Hematopoietic multipotent progenitor cell treated with erythropoietin and hydrocortisone succinate and interleukin-3 and kit ligand, for 4 days (in vitro differentiated cells): ENCODE measurements around the gene VTI1A.

ENCODE experiments used
- DNase-seq: peaks from one replicate; pipeline ENCODE4 v3.0.0-alpha.2; 2015

Gene VTI1A

DNA sequence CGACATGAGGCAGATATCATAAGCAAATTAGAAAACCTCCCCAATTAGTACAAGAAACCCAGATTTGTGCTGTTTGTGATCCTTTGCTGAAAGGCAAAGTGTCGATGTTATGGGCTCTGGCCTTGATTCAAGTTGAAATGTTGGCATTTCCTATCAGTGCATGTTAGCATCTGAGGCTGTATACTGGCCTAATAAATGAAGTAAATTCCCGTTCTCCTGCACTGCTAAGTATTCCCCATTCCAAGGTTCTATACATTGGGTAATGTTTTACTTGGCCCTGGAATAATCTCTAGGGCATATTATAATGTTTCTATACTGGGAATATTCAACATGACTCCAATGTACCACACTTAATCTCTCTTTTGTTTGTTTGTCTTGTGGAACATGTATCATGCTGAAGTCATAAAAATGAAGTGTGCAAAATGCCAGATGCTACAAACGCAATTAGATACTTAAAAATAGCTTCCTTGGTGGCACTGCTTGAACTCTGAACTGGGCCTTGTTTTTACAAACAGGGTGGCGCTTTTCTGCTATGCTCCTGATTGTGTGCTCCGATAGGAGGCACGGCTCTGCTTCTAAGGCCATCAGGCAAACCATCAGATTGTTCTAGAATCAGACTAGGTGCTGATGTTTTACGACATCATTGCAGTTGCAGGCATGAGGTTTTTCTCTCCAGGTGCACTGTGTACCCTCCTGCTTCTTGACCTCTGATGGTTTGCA lies 346.3 kb downstream of the VTI1A start:
- DNase-seq = no peak

DNA sequence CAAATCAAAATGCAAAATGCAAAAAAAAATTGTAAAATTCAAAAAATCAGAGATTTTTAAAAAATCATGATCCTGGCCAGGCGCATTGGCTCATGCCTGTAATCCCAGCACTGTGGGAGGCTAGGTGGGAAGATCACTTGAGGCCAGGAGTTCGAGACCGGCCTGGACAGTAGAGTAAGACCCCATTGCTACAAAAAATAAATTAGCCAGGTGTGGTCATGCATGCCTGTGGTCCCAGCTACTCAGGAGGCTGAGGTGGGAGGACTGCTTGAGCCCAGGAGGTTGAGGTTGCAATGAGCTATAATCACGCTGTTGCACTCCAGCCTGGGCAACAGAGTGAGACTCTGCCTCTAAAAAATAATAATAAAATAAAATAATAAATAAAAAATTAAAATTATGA lies 347.2 kb downstream of the VTI1A start:
- DNase-seq = no peak

DNA sequence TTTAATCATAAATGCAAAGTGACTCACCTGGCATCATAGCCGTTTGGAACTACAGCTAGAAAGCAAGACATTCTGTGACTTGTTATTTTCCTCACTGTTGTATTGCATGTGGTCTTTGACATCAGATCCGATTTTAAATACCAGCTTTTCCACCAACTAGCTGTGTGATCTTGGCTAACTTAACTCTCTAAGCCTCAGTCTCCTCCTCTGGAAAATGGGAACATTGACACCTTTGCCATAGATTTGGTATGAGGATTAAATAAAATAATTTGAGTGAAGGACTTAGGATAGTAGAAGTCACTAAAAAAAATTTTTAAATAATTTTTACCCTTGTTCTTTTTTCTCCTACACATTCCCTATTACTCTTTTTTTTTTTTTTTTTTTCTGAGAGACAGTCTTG lies 348.1 kb downstream of the VTI1A start:
- no peak for DNase-seq

DNA sequence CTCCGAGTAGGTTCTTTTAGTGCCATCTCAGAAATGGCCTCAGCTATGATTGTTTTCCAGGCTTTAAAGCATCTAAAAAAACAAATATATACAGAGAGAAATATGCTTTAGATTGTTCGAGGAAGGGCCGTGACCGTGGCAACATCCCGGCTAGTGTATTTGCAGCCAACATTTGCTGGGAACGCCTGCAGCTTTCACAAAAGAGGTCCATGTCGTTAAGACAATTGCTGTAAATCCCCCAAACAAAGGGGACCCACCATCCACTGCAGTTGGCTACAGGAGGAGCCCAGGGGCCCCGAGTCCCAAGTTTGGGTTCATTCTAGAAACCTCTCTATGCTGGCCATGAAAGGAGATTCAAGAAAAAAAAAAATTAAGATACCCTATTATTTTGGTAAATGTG lies 350.2 kb downstream of the VTI1A start:
- DNase-seq = no peak

DNA sequence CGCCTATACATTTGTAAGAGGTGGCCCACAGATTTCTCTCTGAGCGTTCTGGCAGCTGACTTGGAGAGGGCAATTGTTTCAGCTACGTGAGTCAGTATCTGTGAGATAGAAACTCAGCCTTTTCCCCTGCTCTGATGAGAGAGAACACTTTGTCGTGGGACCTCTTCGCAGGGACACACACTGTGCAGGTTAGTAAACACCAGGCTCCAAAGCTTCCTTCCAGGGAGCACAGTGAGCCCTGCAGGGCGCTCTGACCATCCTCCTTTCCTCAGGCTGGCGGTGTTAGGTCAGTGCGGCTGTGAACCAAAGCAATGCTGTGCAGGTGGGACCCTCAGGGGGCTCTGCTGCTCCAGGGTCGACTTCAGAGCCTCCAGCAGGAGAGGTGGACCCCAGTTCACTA lies 350.8 kb downstream of the VTI1A start:
- DNase-seq = no peak

DNA sequence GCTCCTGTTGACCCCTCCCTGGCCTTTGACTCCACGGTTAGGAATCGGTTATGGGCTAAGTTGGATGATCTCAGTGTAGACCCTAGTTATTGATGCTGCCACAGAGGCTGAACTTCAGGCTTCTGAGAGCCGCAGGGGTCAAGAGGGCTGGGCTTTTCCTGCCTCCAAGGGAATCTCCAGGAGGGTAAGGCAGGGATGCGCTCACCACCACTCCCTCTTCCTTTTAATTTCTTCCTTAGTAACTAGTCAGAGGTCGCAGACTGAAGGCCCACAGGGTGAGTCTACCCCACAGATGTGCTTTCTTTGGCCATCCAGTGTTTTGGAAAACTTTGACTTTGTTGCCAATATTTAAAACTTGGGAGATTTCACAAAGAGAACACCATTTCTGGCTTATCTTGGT lies 352.0 kb downstream of the VTI1A start:
- DNase-seq = no peak

DNA sequence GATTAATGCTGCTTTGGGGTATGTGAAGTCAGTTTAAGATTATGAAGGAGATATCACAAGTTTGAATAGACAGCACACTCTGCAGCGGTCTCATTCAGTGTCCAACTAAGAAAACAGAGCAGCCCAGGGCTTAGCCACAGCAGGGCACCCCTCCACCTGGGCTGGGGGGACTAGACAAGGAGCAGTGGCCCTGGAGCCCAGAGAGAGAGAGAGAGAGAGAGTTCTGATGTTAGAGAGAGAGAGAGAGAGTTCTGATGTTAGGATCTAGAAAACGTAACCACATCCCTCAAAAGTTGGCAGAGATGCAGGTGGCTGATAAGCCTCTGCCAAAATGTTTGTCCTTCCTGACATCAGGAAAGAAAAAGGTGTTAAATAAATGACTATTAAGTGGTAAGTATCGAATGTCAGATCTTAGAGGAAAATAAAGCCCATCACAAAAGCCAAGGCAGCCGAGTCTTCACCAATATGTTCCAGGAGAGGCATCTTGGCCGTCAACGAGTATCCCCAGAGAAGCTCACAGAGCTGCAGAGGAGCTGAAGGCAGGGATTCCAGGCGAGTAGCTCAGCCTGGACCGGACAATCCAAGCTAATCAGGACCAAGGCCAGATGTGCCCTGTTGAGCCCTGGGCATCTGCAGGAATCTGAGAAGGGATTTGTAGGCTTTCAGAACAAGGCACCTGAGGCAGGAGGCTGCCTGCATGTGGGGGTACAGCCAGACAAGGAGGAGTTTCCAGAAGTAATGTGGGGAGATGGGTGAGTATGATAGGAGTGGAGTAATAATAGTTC lies 352.9 kb downstream of the VTI1A start:
- DNase-seq = no peak

DNA sequence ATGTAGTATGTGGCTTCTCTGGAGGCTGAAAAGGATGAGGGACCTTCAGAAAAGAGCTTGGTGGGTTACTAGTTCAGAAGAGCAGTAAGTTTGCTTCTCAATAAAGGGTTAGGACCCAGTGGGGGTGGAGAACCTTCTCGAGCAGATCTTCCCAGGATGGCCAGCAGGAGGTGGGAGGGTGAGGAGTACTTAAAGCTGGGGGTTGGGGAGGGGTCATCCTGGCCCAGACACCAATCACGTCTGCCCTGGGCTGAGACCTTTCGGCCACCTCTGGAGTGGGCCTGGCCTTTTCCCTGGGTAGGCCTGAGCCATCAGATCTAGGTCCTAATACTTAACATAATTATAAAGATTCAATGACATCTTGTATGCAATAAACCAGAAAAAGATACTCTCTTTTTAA lies 354.0 kb downstream of the VTI1A start:
- peak; percentile 6 for DNase-seq

DNA sequence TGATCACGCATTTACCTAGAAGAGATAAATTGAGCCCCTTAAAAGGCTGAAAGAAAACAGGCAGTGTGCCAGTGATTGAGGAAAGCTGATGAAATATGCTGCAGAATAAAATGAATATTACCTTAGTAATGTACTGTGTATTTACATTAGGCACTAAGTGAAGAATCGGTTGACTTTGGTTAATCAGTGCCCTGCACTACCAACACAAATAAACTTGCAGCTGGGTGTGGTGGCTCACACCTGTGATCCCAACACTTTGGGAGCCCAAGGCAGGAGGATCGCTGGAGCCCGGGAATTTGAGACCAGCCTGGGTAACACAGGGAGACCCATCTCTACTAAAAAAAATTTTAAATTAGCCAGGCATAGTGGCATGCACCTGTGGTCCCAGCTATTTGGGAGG lies 354.7 kb downstream of the VTI1A start:
- no peak for DNase-seq

DNA sequence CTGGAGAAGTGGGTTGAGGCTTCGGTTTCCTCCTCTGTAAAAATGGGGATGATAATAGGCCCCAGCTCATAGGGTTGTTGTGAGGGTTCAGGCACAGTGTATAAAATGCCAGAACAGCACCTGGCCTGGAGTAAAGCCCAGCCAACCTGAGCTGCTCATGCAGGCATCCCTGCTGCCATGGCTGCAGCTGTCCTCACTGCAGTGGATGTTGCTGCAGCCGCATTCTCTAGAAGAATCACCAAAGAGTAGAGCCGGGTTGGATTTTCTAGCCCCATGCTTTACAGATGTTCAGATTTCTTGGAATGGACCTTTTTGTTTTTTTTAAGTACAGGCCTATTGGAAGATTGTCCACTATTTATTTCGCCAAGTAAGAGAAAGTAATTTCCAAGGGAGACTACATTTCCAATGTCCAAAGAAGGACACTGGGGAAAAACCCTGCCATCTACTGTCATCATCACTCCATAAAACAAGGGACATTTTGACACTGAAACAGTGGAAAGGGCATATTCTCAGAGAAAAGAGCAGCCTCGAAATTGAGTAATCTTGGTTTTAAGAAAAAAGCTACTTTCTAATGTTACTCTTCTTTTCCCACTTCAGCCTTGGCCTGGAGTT lies 355.5 kb downstream of the VTI1A start:
- no peak for DNase-seq

DNA sequence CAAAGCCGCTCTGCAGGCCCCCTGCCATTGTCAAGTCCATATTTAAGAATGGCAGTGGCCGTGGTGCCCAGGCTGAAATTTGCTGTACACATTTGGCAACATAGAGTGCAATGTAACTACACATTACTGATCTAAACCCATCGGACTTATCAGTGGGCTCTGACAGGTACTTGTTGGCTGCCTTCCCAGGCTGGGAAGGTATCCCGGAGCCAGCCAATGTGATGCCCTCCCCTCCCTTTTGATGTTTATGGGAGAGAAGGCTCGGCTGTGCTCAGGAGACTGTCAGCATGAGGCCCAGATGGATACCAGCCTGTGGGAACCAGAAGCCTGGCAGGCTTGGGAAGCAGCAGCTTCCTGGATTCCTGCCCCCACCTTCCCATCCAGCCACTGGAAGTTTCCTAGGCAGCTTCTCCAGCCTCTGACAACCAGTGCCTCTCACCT lies 357.0 kb downstream of the VTI1A start:
- no peak for DNase-seq

DNA sequence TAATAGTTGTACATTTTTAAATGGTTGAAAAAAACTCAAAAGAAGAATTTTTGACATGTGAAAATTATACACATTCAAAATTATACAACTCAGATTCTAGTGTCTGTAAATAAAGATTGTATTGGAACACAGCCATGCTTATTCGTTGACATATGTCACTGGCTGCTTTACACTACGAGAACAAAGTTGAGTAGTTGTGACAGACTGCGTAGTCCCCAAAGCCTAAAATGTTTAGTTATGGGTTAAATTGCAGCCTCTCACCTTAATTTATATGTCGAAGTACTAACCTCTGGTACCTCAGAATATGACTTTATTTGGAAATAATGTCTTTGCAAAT lies 358.2 kb downstream of the VTI1A start:
- DNase-seq = no peak

DNA sequence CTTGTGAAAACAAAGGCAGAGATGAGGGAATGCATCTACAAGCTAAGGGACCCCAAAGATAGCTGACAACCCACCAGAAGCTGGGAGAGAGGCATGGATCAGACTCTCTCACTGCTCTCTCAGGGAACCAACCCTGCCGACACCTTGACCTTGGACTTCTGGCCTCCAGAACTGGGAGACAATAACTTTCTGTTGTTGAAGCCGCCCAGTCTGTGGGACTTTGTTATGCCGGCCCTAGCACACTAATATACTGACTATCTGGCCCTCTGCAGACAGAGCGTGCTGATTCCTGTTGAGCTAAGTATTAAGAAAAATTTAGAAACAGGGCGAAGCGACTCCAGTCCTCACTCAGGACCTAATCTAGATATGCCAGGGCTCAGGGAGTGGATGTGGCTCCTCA lies 358.7 kb downstream of the VTI1A start:
- no peak for DNase-seq

DNA sequence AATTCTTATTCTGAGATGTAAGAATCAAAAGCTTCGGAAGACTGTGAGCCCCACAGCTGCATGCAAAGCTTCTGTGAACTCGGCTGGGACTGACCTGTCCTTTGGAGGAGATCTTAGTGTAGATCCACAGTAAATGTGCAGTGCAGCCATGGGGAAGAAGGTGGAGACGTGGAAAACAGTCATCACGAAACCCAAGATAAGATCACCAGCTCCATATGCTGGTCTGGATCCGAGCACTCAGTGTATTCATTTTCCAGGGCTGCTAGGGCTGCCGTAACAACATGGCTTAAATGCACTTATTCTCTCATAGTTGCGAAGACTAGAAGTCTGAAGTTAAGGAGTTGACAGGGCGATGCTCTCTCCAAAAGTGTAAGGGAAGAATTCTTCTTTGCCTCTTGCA lies 360.0 kb downstream of the VTI1A start:
- no peak for DNase-seq

DNA sequence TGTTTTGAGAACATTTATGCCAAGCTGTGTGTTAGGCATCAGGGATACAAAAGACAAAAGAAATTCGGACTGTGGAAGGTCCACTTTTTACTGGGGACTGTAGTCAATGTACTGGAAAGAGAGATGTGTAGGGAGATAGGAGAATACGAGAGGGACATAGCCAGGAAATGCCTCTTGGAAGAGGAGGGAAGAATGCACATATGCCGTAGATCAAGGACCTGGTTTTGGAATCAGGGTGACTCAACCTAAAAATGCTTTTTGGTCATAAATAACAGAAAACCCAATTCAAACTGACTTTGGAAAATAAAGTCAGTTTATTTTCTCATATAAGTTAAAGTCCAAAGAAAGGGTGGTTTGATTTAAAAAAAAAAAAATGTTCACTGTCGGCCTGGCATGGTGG lies 362.7 kb downstream of the VTI1A start:
- DNase-seq = no peak

DNA sequence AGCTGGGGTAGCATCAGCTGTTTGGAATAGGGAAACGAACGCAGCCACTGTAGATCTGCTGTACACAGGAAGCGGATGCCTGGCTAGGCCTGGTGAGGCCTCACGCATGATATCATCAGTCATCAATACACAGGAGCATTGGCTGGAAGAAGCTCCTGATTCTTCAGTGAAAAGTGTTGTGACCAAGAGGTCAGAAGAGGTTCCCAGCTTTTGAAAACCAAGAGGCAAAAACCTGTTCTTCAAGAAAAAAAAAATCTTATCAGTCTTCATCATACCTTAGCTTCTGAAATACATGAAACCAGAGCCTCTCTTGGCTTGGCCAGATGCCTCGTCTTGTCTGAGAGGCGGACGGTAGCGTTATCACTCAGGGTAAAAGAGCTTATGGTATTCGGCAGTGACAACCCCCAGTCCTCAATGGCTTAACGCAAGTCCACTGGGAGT lies 363.7 kb downstream of the VTI1A start:
- no peak for DNase-seq

DNA sequence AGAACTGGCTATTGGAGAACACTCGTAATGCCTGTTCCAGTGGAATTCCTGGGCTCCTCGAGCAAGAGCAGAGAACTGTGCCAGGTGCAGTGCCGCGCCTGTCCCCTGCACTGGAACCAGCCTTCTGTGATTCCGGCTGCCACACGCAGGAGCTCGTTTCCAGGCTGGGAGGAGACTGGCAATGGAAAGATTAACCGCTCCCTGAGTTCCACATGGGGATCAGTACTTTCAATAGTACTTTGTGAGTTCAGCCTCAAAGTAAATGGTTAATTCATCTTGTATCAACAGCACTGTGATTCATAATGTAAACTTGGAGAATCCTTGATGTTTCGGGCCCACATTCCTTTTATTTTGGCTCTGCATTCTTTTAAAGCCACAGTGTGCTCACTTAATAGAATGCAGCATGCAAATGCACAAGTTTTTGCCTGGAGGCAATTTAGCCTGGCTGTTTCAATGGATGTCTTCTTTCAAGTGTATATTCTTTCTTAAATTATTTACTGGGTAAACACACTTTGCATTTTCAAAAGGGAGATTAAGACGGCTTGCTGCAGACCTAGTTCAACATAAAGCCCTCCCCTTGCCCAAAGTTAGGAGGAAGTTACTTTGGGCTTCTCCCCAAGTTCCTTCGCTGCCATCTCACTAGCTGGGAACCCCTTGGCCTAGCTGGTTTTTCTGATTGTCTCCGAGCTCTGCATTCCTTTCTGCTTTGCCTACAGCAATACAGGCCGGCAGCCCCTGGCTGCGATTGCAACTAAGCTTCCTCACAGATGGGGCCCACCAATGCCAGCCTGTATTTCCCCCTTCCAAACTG lies 364.9 kb downstream of the VTI1A start:
- DNase-seq = no peak

DNA sequence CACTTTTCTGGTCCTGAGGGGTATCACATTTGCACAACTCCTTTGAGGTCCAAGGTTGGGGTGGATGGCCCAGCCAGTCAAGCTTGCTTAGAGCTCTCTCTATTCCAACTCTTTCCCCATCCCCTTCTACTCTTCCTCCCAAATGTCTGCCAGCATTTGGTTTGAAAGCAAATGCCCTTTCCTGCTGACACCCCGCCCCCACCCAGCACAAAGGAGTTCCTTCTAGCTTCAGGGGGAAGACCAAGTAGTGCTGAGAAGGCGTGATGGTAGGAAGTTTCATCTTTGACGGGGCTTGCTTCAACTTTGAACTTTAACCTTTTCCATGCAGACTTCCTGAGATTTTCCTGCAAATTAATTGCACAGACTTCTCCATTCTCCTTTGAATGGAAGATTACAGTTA lies 365.6 kb downstream of the VTI1A start:
- no peak for DNase-seq

DNA sequence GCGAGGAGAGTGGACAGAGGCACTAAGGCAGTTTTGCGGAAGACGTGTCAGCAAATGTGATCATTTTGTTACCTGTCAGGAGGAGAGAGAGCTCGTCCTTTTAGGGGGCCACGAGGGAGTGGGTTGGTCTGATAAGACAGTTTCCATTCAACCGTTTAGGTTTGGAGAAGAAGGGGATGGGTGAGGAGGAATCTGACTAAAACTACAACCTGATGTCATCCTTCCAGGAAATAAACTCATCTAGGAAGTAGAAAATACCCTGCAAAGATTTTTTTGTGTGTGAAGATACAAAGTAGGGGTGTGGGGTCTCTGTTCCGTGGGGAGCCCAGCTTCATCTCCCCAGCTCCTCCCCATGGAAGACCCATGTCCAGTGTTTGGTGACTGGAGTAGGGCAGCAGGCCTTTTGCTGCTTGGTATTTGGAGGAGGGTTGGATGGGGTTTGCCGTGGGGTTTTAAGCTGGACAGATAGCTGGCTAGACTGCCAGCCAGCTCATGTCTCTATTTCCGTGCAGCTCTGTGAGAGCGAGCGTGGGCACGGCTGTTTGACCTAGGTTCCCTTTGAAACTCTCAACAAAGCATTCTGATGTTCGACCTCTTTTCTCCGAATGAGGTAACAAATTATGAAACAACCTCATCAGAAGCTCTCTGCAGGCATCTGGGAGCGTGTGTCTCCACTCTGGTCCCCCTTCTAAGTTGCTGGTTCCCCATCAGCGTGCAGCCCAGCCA lies 367.0 kb downstream of the VTI1A start:
- no peak for DNase-seq

DNA sequence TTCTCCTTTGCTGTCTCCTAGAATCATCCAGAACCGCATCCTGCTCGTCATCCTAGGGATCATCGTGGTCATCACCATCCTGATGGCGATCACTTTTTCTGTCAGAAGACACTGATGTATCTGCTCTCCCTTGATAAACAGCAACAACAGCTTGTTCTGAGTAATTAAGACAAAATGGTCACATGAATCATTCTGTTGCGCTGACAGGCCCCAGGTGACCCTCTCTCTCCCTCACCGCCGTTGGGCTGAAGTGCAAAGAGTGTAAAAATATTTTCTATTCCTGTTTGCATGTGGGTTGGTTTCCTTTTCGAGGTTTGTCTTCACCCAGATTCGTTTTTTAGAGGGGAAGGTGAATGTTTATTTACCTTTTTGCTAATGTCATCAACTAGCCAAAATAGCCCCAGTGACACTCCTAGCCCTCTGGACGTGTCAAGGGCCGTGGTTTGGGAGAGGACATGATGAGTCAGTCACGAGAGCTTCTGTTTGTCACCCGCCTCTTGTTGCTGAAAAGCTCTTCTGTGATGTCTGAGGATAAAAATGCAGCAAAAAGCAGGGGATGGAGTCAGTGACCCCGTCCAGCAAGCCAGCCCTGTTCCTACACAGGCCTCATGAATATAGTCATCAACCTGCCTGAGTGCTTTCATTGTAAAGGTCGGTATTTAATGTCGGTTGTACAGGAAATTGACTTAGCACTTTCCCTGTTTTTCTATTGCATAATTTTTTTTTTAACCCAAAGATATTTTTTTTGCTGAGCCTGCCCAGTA lies 368.4 kb downstream of the VTI1A start:
- peak; percentile 26 for DNase-seq

DNA sequence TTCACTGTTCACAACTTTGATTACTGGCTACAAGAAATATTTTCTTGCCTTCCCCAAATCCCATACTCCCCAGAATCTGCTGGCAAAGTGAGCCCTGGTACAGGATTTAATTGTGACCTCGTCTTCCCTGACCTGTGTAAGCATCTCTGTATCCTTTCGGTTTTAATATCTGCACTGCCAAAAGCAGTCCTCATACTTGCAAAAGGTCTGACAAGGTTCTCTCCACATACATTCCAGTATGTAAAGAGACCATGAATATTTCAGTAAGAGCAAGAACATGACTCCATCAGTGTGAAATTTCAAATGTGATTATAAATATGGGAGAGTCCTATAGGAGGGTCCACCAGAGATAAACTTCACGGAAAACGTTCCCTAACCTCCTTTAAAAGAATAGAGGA lies 369.0 kb downstream of the VTI1A start:
- DNase-seq = no peak

DNA sequence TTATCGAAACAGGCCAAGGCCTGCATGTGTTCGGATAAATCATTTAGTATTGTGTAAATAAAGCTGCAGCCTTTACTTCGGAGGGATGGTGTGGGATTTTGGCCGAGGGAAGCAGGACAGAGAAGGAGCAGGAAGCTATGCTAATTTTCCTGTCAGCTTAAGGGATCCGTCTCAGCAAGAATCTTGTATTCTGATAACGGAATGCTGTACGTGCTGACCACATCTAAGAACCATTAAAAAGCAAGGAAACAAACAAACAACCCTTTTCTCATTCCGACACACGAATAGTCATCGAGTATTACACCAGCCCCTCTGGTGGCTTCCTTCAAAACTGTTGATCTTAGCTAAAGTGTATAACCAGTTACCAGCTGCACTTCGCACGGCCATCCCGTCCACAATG lies 369.9 kb downstream of the VTI1A start:
- no peak for DNase-seq
